GM20431 (cell line): ENCODE results near the gene AMOTL2.

Experiments
- in situ Hi-C: fragments of 300-500 bp; cut with MseI, MboI; formaldehyde crosslinking; loops from one replicate; pipeline ENCODE4 v1.15.0; 2020; ENCODE audit warnings: low sequenced_read_pairs; ENCODE audit not compliant: unreplicated experiment

The AMOTL2 gene

DNA sequence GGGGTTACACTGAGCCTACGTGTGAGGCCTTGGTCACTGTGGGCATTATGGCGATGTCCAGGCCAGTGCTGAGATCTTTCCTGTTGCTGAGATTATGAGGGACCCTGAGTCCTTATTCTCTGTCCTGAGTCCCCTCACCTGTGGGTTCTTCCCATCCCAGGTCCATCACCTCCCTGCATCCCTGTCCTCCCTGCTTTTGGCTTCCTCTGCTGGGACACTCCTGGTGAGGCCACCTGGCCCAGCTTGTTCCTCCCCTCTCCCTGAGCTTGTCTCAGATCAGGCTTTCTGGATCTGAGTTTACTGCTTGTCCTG lies 36.1 kb downstream of the AMOTL2 start:
- in situ Hi-C loops = no loop called here

GRCh38 chr3:134337511-134338200 lies 36.6 kb downstream of the AMOTL2 start:
- in situ Hi-C loops = no loop called here

GRCh38 chr3:134337071-134337482 lies 37.2 kb downstream of the AMOTL2 start:
- in situ Hi-C loops = no loop called here

- in situ Hi-C loops = no loop called here
These were observed 37.7 kb downstream of the AMOTL2 start for GRCh38 chr3:134336587-134336986.

DNA sequence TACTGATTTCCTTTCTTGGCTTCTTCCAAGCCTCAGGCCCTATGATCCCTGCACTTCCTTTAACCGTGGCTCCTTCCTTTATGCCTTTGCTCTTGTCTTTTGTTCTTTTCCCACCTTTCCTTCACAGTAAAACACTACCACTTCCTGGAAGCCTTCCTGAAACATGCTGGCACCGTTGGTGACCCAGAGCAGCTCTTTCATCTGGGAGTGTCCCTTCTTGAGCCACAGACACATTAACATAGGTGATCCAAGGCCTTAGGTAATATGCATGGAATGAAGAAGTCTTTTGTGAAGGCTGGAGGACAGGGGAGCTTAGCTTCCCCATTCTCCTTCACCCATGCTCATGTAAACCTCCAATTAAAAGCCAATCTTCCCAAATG lies 39.4 kb downstream of the AMOTL2 start:
- in situ Hi-C loops = no loop called here

- in situ Hi-C loops = no loop called here
These were observed 39.9 kb downstream of the AMOTL2 start for GRCh38 chr3:134334231-134334900.

- in situ Hi-C loops = no loop called here
These were observed 40.6 kb downstream of the AMOTL2 start for GRCh38 chr3:134333522-134334181.

DNA sequence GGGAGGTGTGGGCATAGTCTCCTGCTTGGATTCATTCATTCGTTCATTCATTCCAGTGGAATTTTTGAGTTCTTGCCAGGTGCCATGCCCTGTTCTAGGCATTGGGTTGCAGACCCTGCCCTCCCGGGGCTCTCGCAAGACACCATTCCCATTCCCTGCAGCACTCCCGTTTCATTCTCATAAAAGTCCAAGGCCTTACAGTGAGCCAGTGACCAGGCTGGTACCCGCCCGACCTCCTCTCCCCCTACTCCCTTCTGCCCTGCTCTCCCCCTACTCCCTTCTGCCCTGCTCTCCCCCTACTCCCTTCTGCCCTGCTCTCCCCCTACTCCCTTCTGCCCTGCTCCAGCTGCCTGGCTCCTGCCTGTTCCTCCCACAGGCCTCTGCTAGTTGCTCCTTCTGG lies 41.9 kb downstream of the AMOTL2 start:
- in situ Hi-C loops = no loop called here

DNA sequence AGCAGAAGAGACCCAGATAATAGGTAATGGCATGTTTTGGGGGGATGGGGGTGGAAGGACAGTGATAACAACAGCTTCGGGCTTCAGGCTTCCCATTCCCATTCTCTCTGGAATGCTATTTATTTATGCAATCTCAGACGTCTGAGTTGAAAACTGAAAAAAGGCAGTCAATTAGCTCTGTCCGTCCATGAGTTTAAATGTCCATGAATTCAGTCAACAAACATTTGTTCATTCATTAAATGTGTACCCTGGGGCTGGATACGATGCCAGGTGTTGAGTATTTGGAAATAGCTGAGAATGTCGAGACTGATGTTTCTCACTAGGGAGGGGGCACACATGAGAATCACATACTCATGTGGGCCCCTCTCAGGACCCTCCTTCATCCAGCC lies 42.4 kb downstream of the AMOTL2 start:
- in situ Hi-C loops = no loop called here

GRCh38 chr3:134330883-134331810 lies 43.1 kb downstream of the AMOTL2 start:
- in situ Hi-C loops = no loop called here

GRCh38 chr3:134328846-134329245 lies 45.4 kb downstream of the AMOTL2 start:
- in situ Hi-C loops = no loop called here

DNA sequence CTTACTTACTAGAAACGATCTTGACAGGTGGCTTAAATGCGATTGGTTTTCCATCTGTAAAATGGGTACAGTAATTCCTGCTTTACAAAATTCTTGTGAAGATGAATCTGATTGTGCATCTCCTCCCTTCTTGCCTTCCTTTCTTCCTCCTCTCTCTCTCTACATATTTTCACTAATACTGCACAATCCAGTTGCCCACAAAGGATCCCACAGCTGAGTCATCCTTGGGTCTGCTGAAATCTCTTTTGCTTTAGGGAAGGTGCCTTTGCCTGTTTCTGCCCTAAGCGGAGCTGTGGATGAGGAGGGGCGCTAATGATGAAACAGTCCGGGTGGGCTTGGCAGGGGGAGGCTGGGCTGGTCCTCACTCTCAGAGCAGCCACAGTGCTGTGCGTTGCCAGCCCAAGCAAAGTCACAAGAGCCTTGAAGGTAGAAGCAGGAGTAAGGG lies 46.1 kb downstream of the AMOTL2 start:
- in situ Hi-C loops = no loop called here

GRCh38 chr3:134327594-134327975 lies 46.7 kb downstream of the AMOTL2 start:
- in situ Hi-C loops = no loop called here

- in situ Hi-C loops = no loop called here
These were observed 47.3 kb downstream of the AMOTL2 start for GRCh38 chr3:134326760-134327593.

DNA sequence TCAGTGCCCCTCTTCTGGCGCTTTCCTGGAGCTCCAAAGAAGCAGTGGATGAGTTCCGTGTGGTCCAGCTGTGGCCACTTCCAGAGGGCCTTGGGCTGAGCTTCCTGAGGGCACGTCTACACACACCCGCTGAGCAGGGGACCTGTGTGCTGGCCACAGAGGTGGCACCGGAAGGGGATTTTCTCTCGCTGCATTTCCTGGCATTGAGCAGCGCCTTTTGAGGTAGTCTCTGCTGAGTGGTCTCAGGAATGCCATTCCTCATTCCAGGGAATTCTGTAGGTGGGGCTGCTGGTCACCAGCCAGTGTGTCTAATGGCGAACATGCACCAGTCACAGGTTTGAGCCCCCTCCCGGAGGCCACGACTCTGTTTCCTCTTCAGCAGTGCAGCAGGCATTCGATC lies 48.1 kb downstream of the AMOTL2 start:
- in situ Hi-C loops = no loop called here

GRCh38 chr3:134325706-134326105 lies 48.5 kb downstream of the AMOTL2 start:
- in situ Hi-C loops = no loop called here

DNA sequence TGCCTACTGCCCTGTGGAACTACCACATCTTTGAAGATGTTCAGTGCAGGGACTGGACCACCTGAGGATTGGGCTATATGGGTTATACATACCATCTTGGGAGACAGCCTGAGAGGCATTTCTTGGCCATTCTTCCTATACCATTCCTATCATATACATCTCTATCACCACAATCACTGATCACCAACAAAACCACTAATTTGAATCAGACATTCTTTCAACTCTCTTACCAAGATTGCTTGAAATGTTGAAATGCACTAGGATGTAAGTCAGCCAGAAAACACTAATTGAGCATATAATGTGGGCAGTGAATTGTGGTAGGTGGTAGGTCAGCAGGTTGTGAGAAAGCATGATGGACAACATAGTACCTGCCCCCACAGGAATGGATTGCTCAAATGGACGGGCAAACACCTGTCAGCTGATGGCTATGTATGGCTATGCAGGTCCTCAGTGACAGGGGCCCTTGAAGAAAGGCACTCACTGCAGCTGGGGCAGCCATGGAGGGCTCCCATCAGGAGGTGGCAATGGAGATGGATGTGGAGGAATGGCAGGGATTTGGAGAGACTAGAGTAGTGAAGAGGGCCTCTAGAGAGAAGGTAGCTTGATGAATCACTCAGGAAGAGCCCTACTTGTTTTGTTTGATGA lies 49.1 kb downstream of the AMOTL2 start:
- in situ Hi-C loops = no loop called here

DNA sequence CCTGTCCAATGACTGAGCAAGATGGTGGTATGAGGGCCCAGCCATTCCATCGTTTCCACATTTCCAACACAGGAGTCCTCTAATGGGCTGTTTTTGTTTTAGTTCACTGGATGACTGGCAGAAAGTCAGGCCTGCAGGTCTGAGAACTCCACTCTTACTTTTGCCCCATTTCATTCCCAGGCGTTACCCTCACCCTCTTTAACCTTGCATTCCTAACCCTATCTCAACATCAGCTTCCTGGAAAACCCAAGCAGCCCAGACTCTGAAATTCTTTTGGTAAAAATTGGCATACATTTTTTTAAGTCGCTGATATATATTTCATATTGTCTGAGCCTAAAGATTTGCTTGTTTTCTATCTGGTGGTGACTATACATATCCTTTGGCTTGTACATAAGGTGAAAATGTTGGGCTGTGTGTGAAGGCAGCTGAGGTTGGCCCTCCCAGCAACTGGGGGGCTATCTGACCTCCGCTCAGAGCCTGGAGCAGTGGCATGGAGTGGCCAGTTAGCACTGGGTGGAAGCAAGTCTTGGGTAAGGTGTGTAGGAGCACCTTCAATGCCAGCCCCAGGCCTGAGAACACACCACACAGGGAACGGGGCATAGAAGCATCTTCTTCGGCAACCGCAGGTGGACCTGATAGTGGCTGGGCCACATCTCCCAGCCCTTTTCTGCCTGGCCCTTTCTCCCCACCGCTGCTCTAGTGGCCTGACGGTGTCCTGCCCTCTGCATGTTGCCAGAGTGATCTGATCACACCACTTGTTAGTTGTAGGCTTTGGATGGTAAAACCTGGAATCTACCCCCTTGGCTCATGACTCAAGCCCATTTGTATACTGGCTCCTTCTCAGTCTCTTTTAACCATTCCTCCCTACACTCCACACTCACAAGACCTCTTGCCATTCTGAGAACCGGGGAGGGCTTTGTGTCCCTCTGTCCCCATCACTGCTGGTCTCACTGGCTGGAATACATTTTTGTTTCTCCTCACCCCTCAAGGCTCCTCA lies 50.0 kb downstream of the AMOTL2 start:
- in situ Hi-C loops = no loop called here
